ENCODE data around the gene DYNC1H1. TPM values are rescaled to one million over a fixed set of nuclear protein-coding genes. Genes with fewer than 3 reads are reported as not detected.

Gene DYNC1H1
- total RNA-seq, 1 donor from 2014 or later: 577 TPM

DNA sequence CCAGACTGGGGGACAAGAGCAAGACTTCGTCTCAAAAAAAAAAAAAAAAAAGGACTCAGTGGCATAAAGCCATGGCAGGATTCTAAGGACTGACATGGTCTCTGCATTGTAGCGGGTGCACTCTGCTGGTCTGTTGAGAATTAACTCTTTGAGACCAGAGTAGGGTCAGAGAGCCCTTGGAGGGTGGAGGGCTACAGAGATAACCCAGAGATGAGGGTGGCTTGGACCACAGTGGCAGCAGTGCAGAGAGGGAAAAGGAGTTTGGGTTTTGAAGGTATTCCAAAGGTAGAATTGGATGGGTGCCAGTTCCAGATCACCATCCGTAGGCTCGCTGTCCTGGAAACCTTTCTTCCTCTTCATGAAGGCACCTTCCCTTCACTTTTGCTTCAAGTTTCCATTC lies 14.3 kb upstream of the DYNC1H1 start:
- Histone ChIP-seq H3K4me3 (no peak overlapping the region), H3K27me3 (no peaks in the 10 kb centered on the region), H3K27ac (no peak overlapping the region), H3K9me3 (no peaks in the 10 kb centered on the region), H3K4me1 (peaks cover 7 to 10% of the 10 kb centered on the region in 2 donors), H3K36me3 (no peaks in the 10 kb centered on the region)
- intact Hi-C loops (cut with DNase I): no loop called here
- DNase-seq (ENCODE audit: low spot score in 2 of 2): no peak
- no peak for TF ChIP-seq CTCF (IDR thresholded peaks at IDR 0.05)

- DNase-seq (ENCODE audit: low spot score in 2 of 2): no peak
- intact Hi-C loops (cut with DNase I): no loop called here
- H3K27ac ChIP-seq: no peak overlapping the region
- no peaks in the 10 kb centered on the region for H3K9me3 ChIP-seq
- no peak overlapping the region for H3K4me3 ChIP-seq
- H3K36me3 ChIP-seq: no peaks in the 10 kb centered on the region
- peaks cover 7 to 10% of the 10 kb centered on the region in 2 donors for H3K4me1 ChIP-seq
- H3K27me3 ChIP-seq: no peaks in the 10 kb centered on the region
- no peak for TF ChIP-seq CTCF (IDR thresholded peaks at IDR 0.05)
Measured at GRCh38 chr14:101950516-101951215, 13.7 kb upstream of the DYNC1H1 start.

- peaks cover 7 to 10% of the 10 kb centered on the region in 2 donors for H3K4me1 ChIP-seq
- intact Hi-C loops (cut with DNase I): no loop called here
- no peaks in the 10 kb centered on the region for H3K27me3 ChIP-seq
- no peak for DNase-seq (ENCODE audit: low spot score in 2 of 2)
- TF ChIP-seq CTCF (IDR thresholded peaks at IDR 0.05): no peak
- no peak overlapping the region for H3K4me3 ChIP-seq
- no peak overlapping the region for H3K27ac ChIP-seq
- no peaks in the 10 kb centered on the region for H3K9me3 ChIP-seq
- H3K36me3 ChIP-seq: no peaks in the 10 kb centered on the region
Measured at GRCh38 chr14:101953151-101953550, 11.2 kb upstream of the DYNC1H1 start.

DNA sequence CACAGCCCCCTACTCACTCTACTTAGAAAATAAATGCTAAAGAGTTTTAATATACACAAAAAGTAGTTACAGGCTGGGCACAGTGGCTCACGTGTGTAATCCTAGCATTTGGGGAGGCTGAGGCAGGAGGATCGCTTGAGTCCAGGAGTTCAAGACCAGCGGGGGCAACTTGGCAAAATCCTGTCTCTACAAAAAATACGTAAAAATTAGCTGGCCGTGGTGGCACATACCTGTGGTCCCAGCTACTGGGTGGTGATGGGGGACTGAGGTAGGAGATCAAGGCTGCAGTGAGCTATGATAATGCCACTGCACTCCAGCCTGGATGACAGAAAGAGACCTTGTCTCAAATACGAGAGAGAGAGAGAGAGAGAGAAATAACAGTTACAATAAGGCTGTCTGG lies 9.9 kb upstream of the DYNC1H1 start:
- H3K27me3 ChIP-seq: no peaks in the 10 kb centered on the region
- no peaks in the 10 kb centered on the region for H3K9me3 ChIP-seq
- H3K4me1 ChIP-seq: peaks cover 0 to under 1% of the 10 kb centered on the region in 2 donors
- intact Hi-C loops (cut with DNase I): no loop called here
- H3K27ac ChIP-seq: no peak overlapping the region
- peak in 1 of 2 donors; percentile 16 for DNase-seq (ENCODE audit: low spot score in 2 of 2)
- TF ChIP-seq CTCF (IDR thresholded peaks at IDR 0.05): no peak
- no peak overlapping the region for H3K4me3 ChIP-seq
- H3K36me3 ChIP-seq: no peaks in the 10 kb centered on the region

DNA sequence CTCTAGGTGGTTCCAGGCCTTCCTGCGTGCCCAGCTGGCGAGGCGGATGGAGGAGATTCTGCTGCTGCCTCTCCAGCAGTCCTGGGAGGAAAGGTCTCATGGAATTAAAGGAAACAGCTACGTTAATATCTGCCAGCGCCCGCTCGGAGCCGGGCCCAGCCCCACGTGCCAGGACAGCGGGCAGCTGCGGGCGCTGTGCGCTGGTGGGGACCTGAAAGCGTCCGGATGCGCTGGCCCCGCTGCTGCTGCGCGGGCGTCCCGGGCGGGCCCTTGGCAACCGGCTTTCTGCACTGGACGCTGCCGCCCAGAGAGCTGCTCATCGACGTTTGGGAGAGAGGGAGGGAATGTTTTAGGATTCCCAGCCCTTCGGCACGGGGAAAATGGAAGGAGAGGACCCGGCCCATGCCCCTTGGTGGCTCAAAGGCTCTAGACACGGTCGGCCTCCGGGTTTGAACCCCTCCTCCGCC lies 8.6 kb upstream of the DYNC1H1 start:
- peak in 1 of 2 donors; percentile 48 for DNase-seq (ENCODE audit: low spot score in 2 of 2)
- H3K36me3 ChIP-seq: no peaks in the 10 kb centered on the region
- no peak overlapping the region for H3K4me3 ChIP-seq
- no peak overlapping the region for H3K27ac ChIP-seq
- H3K9me3 ChIP-seq: no peaks in the 10 kb centered on the region
- intact Hi-C loops (cut with DNase I): no loop called here
- no peaks in the 10 kb centered on the region for H3K4me1 ChIP-seq
- no peak for TF ChIP-seq CTCF (IDR thresholded peaks at IDR 0.05)
- H3K27me3 ChIP-seq: no peaks in the 10 kb centered on the region
